Sigmoid colon (tissue), 7 donors: ENCODE data around the gene C11orf58. TPM values are rescaled to one million over a fixed set of nuclear protein-coding genes. Genes with fewer than 3 reads are reported as not detected.
A peak's percentile ranks its signal among the peaks of the same experiment; 100 is the strongest.

Source experiments
- DNase-seq: peaks from one replicate; pipeline ENCODE4 v3.0.0-alpha.2; 2019
- H3K27ac ChIP-seq, 4 donors: fragments of 200-600 bp; sonication (generic); one replicate each; pipeline ENCODE4 v1.5.1; 2016 to 2019; ENCODE audit warnings: mild to moderate bottlenecking in 1 of 4
- H3K27me3 ChIP-seq, 3 donors: fragments of 200-600 bp; sonication (generic); one replicate each; pipeline ENCODE4 v1.5.1; 2019; ENCODE audit warnings: mild to moderate bottlenecking in 1 of 3
- H3K36me3 ChIP-seq, 4 donors: fragments of 200-600 bp; sonication (generic); one replicate each; pipeline ENCODE4 v1.5.1; 2016 to 2019
- H3K4me1 ChIP-seq, 4 donors: fragments of 200-600 bp; sonication (generic); one replicate each; pipeline ENCODE4 v1.5.1; 2017 to 2019
- H3K4me3 ChIP-seq, 4 donors: fragments of 200-600 bp; sonication (generic); one replicate each; pipeline ENCODE4 v1.5.1; 2017 to 2019; ENCODE audit warnings: mild to moderate bottlenecking in 2 of 4, moderate library complexity in 1 of 4
- H3K9me3 ChIP-seq, 4 donors: fragments of 200-600 bp in 3 of 4; sonication (generic) in 3 of 4; one replicate each; pipeline versions ENCODE4 v1.5.1 to v1.6.1; 2013 to 2019
- EP300 ChIP-seq, 4 donors: sonication (generic); formaldehyde crosslinking; IDR thresholded peaks; one replicate each; pipeline ENCODE4 v1.6.1; 2017; ENCODE audit warnings: antibody characterized with exemption in 4 of 4
- POLR2A ChIP-seq, 2 donors: fragments of 450-650 bp; IDR thresholded peaks; one replicate each; pipeline ENCODE4 v1.6.1; 2016; ENCODE audit warnings: antibody characterized with exemption in 2 of 2, mild to moderate bottlenecking in 2 of 2, moderate library complexity in 2 of 2
- POLR2AphosphoS5 ChIP-seq, 4 donors: sonication (generic); formaldehyde crosslinking; IDR thresholded peaks; one replicate each; pipeline ENCODE4 v1.6.1; 2017; ENCODE audit warnings: antibody characterized with exemption in 4 of 4
- WGBS, 2 donors: extraction: QIAGEN DNeasy Blood & Tissue Kit; methylation state at CpG; one replicate each; pipeline ENCODE4 v1.1.7; 2013; 5-methylcytosine and 5-hydroxymethylcytosine counted together
- intact Hi-C: fragments of 100-400 bp; cut with DNase I; formaldehyde crosslinking; loops from one replicate; pipeline ENCODE4 v1.15.1; 2023
- polyA plus RNA-seq, 3 donors: library from polyadenylated mRNA; stranded (reverse); fragments of 200-250 nt; gene quantifications; one replicate each; pipeline ENCODE4 v1.2.3, GENCODE V29; 2013
- total RNA-seq, 4 donors: library from RNA; depleted of rRNA; stranded (reverse); fragments of >200 nt; gene quantifications; one replicate each; pipeline ENCODE4 v1.1.0, GENCODE V29; 2016
- TF ChIP-seq, protein P1 (sequence below), 4 experiments: fragments of 450-650 bp in 3 of 4; fragments of 200-600 bp in 1 of 4; IDR thresholded peaks; one replicate each; pipeline ENCODE4 v1.5.1; 2016 to 2019; ENCODE audit warnings: antibody characterized with exemption in 4 of 4, mild to moderate bottlenecking in 3 of 4, moderate library complexity in 2 of 4
- donor health status: healthy with polysubstance abuse.
- donor health status: Bipolar disorder and iron deficiency.
- donor health status: healthy.

The C11orf58 gene
- total and polyA plus RNA-seq, 7 donors: 89.8 to 222 (median 136) TPM

DNA sequence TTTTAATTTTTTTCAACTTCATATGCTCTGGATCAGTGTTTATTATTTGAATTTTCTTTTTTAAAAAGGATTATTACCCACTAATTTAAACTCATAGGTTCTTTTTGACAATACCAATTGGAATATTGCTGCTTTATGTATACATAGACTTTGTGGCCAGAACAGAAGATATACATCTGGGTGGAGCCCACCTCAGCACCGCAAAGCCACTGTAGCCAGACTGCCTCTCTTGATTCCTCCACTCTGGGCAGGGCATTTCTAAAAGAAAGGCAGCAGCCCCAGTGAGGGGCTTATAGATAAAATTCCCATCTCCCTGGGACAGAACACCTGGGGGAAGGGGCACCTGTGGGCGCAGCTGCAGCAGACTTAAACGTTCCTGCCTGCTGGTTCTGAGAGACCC lies 10.6 kb upstream of the C11orf58 start:
- H3K27ac ChIP-seq: no peak overlapping the region
- TF ChIP-seq POLR2AphosphoS5 (IDR thresholded peaks at IDR 0.05): no peak
- no peak for TF ChIP-seq EP300 (IDR thresholded peaks at IDR 0.05)
- no peak for TF ChIP-seq POLR2A (IDR thresholded peaks at IDR 0.05)
- TF ChIP-seq, protein P1, sequence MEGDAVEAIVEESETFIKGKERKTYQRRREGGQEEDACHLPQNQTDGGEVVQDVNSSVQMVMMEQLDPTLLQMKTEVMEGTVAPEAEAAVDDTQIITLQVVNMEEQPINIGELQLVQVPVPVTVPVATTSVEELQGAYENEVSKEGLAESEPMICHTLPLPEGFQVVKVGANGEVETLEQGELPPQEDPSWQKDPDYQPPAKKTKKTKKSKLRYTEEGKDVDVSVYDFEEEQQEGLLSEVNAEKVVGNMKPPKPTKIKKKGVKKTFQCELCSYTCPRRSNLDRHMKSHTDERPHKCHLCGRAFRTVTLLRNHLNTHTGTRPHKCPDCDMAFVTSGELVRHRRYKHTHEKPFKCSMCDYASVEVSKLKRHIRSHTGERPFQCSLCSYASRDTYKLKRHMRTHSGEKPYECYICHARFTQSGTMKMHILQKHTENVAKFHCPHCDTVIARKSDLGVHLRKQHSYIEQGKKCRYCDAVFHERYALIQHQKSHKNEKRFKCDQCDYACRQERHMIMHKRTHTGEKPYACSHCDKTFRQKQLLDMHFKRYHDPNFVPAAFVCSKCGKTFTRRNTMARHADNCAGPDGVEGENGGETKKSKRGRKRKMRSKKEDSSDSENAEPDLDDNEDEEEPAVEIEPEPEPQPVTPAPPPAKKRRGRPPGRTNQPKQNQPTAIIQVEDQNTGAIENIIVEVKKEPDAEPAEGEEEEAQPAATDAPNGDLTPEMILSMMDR (IDR thresholded peaks at IDR 0.05): no peak
- H3K4me1 ChIP-seq: no peaks in the 10 kb centered on the region
- no peak overlapping the region for H3K4me3 ChIP-seq
- no peaks in the 10 kb centered on the region for H3K9me3 ChIP-seq
- 92% methylated on average over 3 of the region's 3 CpGs for WGBS, 2 donors
- no peaks in the 10 kb centered on the region for H3K36me3 ChIP-seq
- H3K27me3 ChIP-seq: no peaks in the 10 kb centered on the region
- DNase-seq: no peak
- intact Hi-C loops: no loop called here

DNA sequence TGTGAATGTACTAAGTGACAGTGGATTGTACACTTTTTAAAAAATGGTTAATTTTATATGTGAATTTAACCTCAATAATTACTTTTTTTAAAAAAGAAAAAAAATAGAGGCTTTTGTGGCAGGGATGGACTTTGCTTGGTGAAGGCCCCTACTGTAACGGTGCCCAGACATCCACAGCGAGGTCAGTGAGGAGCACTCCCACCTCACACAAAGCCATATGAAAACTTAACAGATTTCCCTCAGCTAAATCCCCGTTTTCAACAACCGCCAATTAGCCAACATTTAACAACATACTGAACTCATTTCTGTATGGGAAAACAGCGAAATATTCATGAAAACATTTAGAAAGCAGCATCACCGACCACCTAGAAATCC lies 642 bp upstream of the C11orf58 start:
- TF ChIP-seq EP300 (IDR thresholded peaks at IDR 0.05) (no peak), POLR2AphosphoS5 (IDR thresholded peaks at IDR 0.05) (no peak)
- TF ChIP-seq, protein P1 (IDR thresholded peaks at IDR 0.05): no peak
- intact Hi-C loops: loop anchor here (5.0 to 10.0 kb wide), 2 partner anchors 339 to 1083 kb away; partner anchors contain the start of gene RPS13
- DNase-seq: no peak
- H3K9me3 ChIP-seq: no peaks in the 10 kb centered on the region
- 1% methylated on average over 6 of the region's 6 CpGs for WGBS, 2 donors
- H3K27me3 ChIP-seq: no peaks in the 10 kb centered on the region
- H3K27ac ChIP-seq: peak overlapping the region; percentile 86 to 95 (median 92)
- peak overlapping the region; percentile 58 to 87 (median 74) for H3K4me3 ChIP-seq
- peaks cover 0 to 39% (median 36%) of the 10 kb centered on the region in 4 donors for H3K4me1 ChIP-seq
- H3K36me3 ChIP-seq: no peaks in the 10 kb centered on the region

DNA sequence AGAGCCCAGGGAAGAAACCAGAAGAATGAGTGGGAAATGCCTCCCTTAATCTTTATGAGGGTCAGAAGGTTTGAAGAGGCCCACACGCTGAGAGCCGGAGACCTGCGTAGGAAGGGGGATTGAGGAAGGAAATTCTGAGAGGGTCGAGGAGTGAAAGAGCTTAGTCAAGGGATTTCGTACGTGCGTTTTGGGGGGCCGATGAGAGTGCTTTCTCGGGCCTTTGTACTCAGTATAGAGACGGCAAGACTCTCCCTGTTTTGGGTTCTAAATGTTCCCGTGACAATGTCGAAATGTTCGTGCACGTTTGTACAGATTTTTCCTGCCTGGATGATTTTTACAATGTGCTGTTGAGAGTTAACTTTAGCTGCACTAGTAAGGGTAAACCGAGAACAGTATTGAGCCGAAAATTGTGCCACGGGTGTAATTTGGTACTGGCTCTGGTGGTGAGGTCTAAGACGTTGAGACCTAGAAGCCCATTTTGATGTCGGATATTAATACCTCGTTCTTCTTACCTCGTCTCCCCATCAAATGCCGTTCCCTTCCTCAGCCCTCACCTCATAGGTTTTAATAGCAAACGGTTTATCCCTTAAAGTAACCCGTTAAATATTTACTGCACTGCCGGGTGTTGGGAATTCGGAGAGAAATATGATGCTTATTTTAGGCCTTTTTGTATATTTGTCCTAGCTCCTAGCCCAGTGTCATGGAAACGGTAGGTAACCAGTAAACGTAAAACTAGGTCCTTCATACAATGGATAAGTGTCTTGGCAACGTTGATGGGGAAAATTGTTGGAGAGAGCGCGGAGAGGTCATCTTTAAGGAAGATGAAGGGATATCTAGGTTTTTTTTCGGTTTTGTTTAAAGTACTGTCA lies 734 bp downstream of the C11orf58 start:
- WGBS, 2 donors: 3 to 5% methylated on average over 32 of the region's 32 CpGs
- no peak for TF ChIP-seq POLR2AphosphoS5 (IDR thresholded peaks at IDR 0.05)
- no peak for TF ChIP-seq POLR2A (IDR thresholded peaks at IDR 0.05)
- no peak for TF ChIP-seq EP300 (IDR thresholded peaks at IDR 0.05)
- DNase-seq: no peak
- Histone ChIP-seq H3K27me3 (no peaks in the 10 kb centered on the region), H3K36me3 (peaks cover 0 to 1% (median 0%) of the 10 kb centered on the region in 4 donors), H3K27ac (peak overlapping the region; percentile 86 to 95 (median 92)), H3K9me3 (no peaks in the 10 kb centered on the region), H3K4me1 (peaks cover 0 to 52% (median 47%) of the 10 kb centered on the region in 4 donors), H3K4me3 (peak overlapping the region; percentile 58 to 87 (median 74))
- intact Hi-C loops: loop anchor here (5.0 to 10.0 kb wide), 2 partner anchors 338 to 1084 kb away; partner anchors contain the start of gene RPS13

DNA sequence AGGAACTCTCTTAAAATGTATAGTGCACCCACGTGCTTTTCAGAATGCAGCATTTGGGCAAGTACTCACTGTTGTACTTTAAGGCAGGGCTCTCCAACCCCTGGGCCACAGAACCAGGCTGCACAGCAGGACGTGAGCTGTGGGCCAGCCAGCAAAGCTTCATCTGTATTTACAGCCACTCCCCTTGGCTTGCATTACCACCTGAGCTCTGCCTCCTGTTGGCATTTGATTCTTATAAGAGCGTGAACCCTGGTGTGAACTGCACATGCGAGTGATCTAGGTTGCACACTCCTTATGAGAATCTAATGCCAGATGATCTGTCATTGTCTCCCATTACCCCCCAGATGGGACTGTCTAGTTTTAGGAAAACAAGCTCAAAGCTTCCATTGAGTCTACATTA lies 3.0 kb downstream of the C11orf58 start:
- no peak overlapping the region for H3K27ac ChIP-seq
- peaks cover 0 to 71% (median 60%) of the 10 kb centered on the region in 4 donors for H3K4me1 ChIP-seq
- no peaks in the 10 kb centered on the region for H3K27me3 ChIP-seq
- WGBS, 2 donors: 81 to 82% methylated on average over 4 of the region's 4 CpGs
- no peak for DNase-seq
- TF ChIP-seq EP300 (IDR thresholded peaks at IDR 0.05) (no peak), POLR2A (IDR thresholded peaks at IDR 0.05) (no peak), POLR2AphosphoS5 (IDR thresholded peaks at IDR 0.05) (no peak)
- TF ChIP-seq, protein P1 (IDR thresholded peaks at IDR 0.05): no peak
- H3K4me3 ChIP-seq: no peak overlapping the region
- peaks cover 0 to 22% (median 7%) of the 10 kb centered on the region in 4 donors for H3K36me3 ChIP-seq
- intact Hi-C loops: no loop called here
- H3K9me3 ChIP-seq: no peaks in the 10 kb centered on the region

DNA sequence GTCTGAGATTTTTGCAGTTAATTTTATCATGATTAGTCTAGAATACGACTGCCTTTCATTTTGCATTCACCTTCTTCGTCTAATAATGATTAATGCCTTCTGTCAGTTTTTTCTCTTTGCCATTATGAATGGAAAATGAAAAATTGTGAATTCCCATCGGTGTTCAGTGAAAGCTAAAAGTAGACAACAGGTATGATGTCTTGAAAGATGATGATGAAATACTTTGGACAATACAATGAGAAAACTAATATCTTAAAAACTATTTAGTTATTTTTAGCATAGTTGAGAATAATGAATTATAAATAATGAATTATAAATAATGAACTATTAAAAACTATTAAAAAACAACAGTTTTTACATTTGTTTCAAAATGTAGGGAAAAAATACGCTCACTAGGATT lies 5.0 kb downstream of the C11orf58 start:
- intact Hi-C loops: no loop called here
- DNase-seq: no peak
- WGBS, 2 donors: 92% methylated on average over 4 of the region's 4 CpGs
- H3K27ac ChIP-seq: no peak overlapping the region
- no peaks in the 10 kb centered on the region for H3K9me3 ChIP-seq
- no peaks in the 10 kb centered on the region for H3K27me3 ChIP-seq
- no peak overlapping the region for H3K4me3 ChIP-seq
- TF ChIP-seq, protein P1 (IDR thresholded peaks at IDR 0.05): no peak
- TF ChIP-seq POLR2A (IDR thresholded peaks at IDR 0.05) (no peak), POLR2AphosphoS5 (IDR thresholded peaks at IDR 0.05) (no peak), EP300 (IDR thresholded peaks at IDR 0.05) (no peak)
- peaks cover 0 to 42% (median 15%) of the 10 kb centered on the region in 4 donors for H3K36me3 ChIP-seq
- H3K4me1 ChIP-seq: peaks cover 0 to 66% (median 58%) of the 10 kb centered on the region in 4 donors
